Islet precursor cell (in vitro differentiated cells): ENCODE measurements around the gene ANGPTL5.
A peak's percentile ranks its signal among the peaks of the same experiment; 100 is the strongest.
"Not testable (repeated sequence)": the region's sequence is repeated elsewhere in the genome, so short reads cannot be mapped to it uniquely, and the experiment has no call there.

ENCODE experiments used
- DNase-seq: peaks from one replicate; pipeline ENCODE4 v3.0.0-alpha.2; 2018

The ANGPTL5 gene

DNA sequence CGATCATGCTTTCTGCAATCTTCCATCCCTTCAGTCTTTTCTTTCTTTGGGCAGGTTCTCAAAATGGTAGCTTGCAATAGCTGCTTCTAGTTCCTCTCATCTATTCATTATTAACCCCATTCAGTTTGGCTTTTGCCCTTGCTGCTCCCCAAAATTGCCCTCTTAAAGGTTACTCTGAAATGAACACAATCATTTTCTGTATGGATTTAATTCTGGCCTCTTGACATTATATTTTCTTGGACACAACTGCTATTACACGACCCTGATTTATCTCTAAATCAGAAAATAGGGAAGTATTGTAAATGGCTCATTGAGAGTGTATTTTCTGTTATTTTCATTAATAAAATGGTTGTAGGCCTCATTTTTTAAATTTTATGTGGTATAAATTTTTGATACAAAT is at the start of gene ANGPTL5:
Gene ANGPTL5 (minus strand): TSS at position 101 of the 400 bp plus-strand sequence. CDS start 8,613 bp downstream, outside the sequence.
- no peak for DNase-seq

DNA sequence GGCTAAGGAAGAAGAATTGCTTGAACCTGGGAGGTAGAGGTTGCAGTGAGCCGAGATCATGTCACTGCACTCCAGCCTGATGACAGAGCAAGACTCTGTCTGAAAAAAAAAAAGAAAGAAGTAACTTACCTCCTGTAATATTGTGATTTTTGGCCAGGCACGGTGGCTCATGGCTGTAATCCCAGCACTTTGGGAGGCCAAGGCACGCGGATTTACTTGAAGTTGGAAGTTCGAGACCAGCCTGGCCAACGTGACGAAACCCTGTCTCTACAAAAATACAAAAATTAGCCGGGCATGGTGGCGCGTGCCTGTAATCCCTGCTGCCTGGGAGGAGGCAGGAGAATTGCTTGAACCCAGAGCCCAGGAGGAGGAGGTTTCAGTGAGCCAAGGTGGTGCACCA is 47.9 kb upstream of the ANGPTL5 start:
- DNase-seq, result not testable (repeated sequence)

DNA sequence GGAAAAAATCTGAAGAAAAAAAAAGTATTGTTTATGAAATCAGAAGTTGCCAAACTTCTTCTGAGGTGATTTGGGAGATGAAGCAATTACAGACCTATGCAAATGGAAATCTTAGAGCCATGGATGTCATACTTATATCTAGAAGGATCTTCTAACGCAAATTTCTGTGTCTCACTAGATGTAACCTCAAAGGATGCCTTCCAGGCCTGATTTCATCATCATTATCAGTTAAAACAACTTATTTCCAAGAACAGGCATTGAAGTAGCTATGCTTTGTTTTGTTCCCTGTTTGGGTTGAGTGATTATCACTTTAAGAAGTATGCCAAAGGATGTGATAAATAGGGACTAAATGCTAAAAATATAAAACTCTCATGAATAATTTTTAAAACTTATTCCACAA is 43.9 kb upstream of the ANGPTL5 start:
- DNase-seq, result no peak

DNA sequence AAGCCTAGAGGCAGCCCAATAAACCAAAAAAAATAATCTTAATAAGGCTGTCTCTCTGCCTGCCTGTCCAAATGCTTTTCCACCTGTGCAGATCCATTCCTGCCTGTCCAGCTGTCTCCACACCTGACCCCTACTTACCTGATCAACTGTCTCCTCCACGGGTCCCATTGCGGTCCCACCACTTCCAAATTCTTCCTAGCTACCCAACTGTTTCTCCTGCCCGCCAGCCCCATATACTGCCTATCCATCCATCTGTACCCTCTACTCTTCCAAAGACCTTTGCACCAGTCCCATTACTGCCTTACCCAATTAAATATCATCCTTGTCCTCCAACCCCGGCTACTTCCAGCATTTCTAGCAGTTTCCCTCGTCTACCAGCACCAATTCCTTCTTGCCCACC is 39.4 kb upstream of the ANGPTL5 start:
- no peak for DNase-seq

DNA sequence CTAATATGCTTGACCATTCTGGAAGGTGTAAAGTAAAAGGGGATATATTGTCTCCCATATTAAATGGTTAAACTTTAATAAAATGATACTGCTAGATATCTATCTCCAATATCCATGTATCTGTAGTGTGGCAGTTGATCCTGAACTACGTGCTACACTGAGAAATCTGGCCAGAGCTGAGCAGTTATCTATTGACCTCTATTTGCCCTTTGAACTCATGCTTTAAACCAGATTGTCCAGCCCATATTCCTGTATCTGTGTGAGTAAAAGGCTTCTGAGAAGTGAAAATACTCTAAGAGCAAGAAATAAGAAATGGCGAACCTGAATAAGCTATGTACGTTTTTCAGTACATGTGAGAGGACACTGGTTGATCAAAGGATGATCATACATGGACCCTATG is 39.0 kb upstream of the ANGPTL5 start:
- no peak for DNase-seq

DNA sequence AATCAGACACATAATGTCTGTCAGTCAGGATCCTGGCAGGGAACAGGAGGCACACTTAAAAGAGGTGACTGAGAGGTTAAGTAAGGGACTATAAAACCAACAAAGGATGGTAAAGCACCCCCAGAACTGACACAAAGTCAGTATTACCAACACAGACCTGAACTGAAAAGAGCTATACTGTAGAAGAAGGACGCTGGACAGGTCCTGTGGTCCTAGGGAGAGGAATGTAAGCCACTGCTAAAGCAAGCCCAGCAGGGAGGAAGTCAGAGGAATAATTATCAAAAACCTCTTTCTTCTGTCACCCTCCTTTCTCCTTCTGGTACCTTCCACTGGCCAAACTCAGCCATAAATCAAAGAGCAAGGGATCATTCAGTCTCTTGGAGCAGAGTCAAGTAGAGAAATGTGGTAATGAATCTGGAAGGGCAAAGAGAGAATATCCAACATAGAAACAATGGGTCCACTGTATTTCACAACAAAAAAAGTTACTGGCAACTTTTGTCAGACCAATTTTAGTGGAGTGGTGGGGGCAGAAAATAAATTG is 33.4 kb upstream of the ANGPTL5 start:
- DNase-seq, result no peak

DNA sequence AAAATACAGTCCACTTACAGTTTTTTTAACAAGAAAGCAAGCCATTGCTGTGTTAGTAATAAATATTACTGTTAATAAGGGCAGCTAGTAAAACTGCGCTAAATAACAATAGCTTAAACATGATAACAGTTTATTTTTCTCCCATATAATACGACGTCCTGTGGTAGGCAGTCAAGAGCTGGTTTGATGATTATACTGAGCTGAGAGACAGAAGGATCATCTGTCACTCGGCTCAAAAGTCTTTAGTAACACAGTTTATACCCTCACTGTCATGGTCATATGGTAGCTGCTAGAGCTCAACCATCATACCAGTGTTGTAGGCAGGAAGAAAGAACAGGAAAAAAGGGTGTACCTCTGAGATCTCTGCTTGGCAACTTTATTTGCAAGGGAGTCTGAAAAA is 29.1 kb upstream of the ANGPTL5 start:
- DNase-seq, result no peak

DNA sequence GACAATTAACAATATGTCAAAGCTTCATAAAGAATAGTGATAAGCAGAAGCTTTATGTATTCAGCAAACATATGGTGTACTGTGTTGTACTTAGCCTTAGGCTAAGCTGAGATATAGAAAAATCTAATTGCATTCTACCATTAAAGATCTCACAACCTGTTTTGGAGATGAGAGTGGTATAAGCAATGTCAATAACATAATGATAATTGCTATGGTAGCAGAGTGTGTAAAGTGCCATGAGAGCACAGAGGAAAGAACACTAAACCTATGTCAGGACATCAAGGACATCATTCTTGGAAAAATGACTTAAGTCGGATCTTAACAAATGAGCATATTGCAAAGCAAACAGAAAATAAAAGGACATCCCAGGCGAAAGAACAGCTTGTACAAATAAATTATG is 28.6 kb upstream of the ANGPTL5 start:
- no peak for DNase-seq

DNA sequence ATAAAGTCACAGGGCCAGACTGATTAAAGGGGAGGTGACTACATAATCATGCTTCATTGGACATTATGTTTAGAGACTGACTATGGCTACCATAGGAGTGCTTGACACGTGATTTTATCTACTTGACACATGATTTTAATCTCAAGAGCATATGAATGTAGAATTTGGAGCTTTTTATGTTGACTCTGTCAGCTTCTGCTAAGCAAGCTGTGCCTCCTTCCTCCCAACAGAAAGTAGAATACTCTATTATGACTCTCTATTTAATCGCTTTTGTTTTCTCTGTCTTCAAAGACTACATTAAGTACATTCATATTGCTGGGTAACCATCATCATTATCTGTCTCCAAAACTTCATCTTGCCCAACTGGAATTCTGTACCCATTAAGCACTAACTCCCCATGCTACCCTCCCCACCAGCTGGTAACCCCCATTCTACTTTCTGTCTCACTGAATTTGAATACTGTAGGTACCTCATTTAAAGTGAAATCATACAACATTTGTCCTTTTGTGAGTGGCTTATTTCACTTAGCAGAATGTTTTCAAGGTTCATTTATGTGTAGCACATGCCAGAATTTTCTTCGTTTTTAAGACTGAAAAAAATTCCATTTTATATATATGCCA is 24.7 kb upstream of the ANGPTL5 start:
- DNase-seq, result no peak

DNA sequence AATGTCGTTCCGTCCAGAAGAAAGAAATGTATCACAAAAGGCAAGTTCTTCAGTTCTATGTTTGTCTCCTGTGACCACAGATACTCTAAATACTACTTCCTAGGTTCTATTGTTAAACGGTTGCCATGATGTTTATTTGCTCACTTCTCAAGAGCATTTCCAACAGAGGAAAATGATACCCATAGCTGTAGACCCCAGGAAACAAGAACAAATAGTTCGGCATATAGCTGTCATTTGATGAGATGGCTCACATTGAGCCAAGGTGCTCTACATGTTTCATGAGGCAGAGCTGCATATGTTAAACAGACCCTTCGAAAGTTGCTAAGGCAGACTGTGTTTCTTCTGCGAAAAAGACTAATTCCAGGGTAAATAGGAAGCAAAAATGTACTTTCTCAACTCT is 15.4 kb upstream of the ANGPTL5 start:
- no peak for DNase-seq

DNA sequence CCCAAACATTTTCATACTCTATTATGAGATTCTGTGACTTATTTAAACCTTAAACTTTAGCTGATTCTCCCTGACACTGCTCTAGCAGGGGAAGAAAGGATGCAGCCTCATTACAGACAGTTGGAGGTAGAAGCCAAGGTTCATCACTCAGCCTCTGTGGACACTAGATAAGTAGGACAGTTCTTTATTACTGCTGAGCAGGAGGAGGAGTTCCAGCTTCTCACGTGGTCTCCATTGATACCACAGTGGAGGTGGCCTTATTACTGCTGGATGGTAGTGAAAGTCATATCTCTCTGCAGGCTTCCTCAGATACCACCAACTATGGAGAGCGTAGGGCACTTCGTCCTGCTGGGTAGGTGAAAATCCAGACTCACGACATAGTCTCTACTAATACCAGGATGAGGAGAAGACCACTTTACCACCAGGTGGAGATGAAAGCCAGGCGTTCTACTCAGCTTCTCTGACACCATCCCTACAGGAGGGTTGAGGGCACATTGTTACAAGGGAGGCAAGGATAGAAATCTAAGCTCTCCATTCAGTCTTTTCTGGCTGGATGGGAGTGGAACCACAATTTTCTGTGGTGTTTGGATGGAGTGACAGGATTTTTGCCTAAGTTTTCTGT is 13.1 kb upstream of the ANGPTL5 start:
- DNase-seq, result no peak

DNA sequence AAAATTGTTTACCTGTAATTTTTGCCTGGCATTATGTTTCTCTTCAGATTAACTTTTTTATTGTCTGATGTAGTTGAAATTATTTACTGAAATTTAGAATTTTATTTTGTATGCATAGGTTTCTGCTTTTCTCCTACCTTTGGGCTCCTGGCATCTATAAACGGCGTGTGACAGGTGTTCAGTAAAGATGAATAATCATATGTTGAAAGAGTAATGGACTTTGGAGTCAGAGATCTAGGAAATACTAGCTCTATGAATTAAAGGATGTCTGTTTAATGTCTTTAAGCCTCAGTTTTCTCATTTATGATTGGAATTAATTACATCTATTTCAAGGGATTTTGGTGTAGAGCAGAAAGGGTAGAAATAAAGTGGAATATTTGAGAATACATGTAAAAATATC is 7.2 kb upstream of the ANGPTL5 start:
- DNase-seq, result no peak

DNA sequence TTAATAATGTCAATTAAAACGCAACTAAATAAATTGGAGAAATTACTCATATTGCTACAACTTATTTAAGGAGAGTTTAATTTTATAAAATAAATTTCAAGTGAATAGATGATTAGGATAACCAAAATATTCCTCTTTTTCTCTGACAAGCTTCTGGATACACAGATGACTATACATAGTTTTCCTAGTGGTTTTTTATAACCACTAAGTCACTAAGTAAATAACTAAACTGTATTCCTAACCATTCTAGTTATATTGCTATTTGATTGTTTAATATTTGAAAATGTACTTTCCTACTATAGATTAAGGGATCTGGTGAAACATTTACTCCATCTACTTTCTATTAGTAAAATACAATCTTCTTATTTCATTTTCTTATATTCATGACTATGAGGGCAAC is 4.7 kb upstream of the ANGPTL5 start:
- DNase-seq, result no peak

DNA sequence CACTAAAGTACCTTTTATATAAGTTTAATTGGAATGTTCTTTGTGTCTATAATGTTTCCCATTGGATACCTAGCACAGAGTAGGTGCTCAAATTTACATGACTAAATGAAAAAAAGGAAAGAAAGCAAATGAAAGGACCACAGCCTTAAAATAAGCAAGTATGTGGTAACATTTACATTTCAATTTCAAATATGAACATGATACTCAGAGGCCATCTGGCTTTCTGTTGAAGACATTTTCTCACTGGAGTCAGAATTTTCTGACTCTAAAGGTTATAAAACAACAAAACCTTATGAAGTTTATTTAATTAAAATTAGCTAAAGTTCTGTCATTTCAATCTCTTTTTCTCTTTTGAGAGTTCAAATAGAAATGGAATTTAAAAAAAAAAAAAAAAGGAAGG is 904 bp upstream of the ANGPTL5 start:
- DNase-seq, result no peak

DNA sequence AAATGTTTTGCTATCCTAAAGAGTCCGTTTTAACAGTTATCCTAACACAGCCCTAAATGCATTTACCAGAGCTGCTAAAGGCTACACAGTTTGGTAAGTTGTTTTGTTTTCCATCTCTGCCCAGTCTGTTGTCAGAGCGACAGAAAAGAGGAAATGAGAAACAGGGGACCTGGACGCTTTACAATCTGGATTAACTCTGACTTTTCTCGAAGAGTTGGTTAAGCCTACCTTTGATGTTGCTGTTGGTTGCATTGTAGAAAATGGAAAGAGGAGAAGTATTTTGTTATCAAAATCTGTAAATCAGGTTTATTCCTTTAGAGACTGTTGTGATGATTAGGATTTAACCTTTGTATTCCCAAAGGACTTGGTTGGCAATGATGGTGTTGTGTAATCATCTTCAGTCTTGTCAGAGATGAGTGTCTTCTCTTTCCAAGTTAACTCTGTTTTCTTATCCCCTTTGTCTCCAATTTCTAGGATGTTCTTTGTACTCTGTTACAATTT is 481 bp downstream of the ANGPTL5 start:
- no peak for DNase-seq

DNA sequence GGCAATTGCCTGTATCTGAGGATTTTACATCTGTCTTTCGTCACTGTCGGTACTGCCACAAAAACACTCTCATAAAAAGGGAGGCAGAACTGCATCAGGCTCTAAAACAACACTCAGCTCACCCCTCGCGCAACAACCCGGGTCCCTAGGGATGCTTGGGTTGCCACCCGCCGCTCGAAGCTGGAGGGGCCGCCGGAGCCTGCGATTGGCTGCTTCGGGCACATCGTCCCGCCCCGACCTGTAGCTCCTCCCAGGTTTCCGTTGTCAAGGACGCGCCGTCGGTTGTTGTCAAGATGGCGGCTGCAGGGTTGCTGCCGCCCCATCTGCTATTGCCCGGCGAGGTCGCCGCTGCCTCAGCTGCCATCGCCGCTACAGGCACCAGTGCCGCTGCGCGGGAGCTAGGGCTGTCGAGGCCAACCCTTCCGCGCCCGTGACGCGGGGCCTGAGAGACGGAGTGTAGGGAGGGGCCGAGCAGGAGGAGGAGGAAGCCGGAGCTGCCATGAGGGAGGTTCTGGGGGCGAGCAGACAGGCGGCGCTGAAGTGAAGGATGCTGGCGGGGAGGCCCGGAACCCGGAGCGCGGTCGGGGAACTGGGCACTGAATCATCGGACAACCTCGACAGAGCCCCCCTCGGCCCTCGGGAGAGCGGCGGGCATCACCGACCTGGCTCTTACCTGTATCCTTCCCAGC is 1.4 kb downstream of the ANGPTL5 start, which contains the start of gene CEP126:
Gene CEP126 (plus strand): TSS at position 273 of the 689 bp plus-strand sequence. CDS start 275 bp downstream, at position 548.
- peak; percentile 98 for DNase-seq

DNA sequence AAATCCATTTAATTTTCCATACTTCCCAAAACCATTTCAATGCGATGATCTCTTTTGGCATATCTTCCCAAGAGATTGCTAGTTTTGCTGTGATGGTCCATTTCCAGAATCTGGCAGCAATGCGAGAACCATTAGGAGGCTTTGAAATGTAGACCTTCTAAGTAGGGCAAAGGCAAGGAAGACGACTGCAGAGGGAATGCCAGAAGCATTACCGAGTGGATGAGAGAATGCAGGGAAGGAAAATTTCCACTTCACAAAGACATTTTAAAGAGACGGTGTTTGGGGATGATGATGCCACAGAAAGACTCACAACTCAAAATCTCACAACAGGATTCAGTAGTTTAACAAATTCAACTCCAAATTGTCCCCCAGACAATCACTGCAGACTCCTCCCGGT is 2.0 kb downstream of the ANGPTL5 start:
- no peak for DNase-seq

DNA sequence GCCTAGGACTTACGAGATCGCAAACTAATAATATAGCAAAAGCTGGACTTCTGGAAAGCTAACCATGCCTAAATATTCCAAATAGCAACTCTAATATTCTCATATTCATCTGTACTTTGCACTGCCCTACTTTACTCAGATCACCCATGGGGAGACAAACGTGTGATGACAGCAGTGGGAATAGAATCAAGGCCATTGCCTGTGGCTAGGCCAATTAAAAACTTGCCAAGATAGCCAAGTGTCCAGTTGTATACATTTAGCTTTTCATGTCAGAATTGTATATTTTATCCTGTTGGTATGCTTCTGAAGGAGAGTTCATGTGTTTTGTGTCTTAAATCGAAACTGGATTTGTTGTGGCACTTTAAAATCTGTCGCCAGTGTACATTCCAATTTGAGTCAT is 2.7 kb downstream of the ANGPTL5 start:
- no peak for DNase-seq

DNA sequence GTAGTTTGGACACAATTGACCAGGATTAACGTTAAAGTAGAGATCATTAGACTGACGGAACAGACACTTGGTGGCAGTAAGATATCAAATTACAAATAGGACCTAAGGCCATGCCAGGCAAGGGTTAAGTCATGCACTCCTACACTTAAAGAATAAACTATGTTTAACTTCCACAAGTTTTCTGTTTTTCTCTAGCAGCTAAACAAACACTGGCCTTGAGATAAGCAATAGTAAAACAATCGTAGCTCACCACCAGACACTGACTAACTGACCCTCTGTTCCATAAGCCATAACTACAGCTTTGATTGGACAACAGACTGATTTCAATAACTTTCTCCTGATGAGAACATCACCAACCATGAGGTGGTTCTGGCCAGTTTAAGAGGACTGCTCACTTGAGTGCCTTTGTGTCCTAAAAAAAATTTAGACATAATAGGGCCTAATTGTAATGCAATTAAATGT is 3.5 kb downstream of the ANGPTL5 start:
- DNase-seq, result no peak

DNA sequence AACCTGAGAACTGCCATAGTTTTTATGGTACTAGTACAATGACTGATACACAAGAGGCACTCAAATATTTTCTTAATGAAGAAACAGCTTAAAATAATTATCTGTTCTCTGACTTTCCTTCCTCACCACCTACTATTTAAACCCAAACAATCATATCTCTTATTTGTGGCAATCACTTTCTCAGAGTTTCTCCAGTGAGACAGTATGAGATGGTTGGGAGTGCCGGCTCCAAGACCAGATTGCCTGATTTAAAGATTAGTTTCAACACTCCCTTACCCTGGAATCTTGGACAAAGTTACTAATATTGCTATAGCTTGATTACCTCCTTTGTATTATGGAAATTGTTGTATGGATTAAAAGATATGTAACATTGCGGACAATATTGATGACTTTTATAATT is 7.2 kb downstream of the ANGPTL5 start:
- no peak for DNase-seq

DNA sequence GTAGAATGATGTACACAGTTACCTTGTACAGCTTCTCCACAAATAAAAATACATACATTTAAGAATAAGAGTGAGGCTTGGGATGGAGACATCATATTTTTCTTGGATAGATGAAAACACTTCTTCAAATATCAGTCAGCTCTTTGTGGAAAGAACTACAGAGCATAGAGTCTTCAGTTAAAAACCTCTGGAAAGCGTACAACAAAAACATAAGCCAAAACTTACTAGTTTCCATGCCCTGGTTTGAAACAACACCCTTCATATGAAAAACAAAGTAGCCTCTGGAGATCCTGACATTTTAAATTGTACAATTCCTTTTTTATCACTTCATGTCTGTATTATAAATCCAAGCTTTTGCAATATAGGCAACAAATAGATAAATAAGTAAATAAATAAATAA is 8.5 kb downstream of the ANGPTL5 start:
- DNase-seq, result no peak

DNA sequence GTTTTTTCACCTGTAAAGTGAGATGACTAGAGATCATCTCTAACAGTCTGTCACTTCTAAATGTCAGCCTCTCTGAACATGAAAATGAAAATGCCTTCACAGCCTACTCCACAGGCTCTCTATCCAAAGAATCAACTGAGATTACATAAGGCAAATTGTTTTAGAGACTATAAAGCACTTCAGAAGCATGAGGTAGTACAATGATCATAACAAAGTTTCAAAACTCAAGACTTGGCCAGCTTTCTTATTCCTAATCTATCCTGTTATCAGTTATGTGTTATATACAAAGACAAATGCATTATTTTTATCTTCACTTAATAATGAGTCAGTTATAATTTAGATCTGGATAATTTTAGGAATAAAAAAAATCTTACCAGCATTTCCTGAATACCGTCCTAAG is 21.8 kb downstream of the ANGPTL5 start:
- DNase-seq, result no peak

DNA sequence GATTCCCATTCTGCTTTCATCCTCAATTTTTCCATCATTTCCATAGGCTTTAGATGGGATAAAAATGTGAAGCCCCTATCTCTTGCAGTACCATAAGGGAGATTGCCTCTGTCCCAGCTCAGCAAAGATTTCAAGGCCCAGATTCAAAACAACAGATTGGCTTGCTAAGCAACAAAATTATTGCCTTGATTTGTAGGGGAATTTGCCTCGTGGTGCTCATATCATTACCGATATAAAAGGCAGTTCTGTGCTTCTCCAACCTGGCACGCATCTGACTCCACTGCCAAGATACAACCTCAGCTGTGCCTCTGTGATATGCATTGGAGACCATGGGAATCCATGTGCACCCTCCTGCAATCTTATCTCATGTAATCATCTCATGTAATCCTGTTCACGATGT is 26.6 kb downstream of the ANGPTL5 start:
- DNase-seq, result no peak

DNA sequence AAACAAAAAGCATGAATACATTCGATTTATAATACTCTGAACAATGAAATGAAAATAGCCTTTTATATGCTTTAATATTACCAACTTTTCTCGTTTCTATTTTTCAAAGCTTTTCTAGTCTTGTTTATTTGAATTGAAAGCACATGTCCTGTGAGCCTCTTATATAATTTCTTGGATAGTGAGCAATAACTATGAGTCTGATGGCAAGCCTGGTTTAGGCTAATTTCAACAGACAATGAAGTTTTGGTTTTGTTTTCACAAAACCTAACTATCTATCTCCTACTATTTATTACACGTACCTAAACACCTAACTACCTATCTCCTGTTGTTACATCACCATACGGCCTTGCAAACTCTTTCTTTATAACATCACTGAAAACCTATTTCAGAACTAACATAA is 30.7 kb downstream of the ANGPTL5 start:
- DNase-seq, result no peak
